Hematopoietic multipotent progenitor cell treated with erythropoietin and hydrocortisone succinate and interleukin-3 and kit ligand, for 6 days (in vitro differentiated cells): ENCODE results near the gene HOXC5.

ENCODE experiments used
- DNase-seq: peaks from one replicate; pipeline ENCODE4 v3.0.0-alpha.2; 2015

HOXC5 gene

DNA sequence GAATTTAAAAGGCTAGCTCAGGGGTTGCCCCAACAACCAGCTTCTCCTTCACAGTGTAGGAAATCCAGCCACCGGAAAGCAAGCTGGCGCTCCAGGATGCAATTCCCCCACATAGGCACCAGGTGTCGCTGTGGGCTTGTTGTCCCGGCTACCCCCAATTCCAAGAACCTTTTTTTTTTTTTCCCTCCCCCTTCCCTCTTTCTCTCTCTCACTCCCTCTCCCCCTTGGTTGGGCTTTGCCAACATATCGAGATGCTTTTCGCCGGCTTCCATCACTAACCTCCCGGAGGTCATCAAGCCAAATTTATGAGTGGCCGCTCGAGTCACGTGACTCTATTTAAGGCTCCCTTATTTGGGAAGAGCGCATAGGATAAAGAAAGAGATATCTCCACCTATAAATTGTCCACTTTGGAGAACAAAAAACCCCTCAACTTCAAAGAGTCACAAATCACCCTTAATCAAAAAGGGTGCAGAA is at the start of gene HOXC5:
HOXC5 (plus strand) TSS at position 424 of the 474 bp plus-strand sequence. CDS start 73 bp downstream, outside the sequence.
- peak; percentile 67 for DNase-seq

DNA sequence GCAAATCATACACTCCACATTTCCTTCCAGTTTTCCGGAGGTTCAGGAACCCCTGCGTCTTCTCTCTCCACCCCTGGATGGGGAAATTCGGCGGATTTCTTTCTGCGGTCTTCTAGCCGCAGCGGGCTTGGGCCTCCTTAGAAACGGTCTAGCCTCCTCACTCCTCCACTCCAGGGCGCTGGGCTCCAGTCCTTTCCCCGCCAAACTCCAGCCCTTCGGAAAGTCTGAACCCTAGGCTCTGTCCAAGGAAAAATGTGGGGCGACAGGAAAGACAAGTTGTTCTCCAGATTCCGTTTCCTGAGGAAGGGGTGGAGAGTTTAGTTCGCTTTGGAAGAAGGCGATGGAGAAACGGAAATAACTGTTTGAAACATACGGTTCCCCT is 49.3 kb upstream of the HOXC5 start:
- DNase-seq = no peak

DNA sequence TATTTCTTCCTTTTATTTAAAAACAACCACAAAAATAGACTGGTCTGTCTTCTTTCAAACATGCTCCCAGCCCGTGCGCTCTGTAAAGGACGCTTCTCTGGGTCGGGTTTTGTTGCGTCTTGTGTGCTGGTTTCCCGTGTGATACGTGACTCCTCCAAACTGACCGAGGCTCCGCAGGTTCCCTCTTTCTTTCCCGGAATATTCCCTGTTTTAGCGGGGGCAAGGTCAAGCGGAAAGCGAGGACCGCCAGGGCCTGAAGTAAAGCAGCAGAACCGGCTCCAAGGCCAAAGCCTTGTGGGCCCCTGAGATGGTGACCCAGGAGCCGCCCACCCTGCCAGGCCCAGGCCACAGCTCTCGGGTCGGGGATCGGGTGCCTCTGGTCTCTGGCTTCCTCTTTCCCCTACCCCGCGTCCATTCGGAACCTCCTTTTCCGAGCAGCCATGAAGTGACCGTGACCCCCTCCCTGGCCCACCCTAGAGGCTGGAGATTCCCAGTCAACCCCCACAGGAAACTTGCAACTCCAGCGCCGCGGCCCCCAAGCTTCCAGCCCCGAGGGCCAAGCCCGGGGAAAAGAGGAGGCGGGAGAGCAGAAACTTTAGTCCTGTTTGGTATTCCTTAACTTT is 48.8 kb upstream of the HOXC5 start:
- DNase-seq = no peak

DNA sequence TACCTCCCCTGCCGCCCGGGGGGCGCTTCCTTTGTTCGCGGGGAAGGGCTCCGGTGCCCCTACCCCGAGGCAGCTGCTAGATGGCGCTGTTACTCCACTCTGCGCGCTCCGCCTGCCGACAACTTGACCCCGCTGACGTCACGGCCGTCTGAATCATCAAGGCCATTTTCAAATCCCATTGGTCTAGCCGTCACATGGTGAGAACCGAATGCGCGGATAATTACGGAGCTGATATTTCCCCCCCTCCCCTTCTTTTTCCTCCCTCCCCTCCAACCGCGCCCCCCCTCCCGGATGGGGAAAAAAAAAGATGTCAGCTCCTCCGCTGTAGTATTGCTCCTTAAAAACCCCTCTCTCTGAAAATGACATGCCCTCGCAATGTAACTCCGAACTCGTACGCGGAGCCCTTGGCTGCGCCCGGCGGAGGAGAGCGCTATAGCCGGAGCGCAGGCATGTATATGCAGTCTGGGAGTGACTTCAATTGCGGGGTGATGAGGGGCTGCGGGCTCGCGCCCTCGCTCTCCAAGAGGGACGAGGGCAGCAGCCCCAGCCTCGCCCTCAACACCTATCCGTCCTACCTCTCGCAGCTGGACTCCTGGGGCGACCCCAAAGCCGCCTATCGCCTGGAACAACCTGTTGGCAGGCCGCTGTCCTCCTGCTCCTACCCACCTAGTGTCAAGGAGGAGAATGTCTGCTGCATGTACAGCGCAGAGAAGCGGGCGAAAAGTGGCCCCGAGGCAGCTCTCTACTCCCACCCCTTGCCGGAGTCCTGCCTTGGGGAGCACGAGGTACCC is 47.8 kb upstream of the HOXC5 start, which contains the start of gene HOXC10:
HOXC10 (plus strand) TSS at position 246 of the 791 bp plus-strand sequence; CDS start at position 360, 114 bp downstream.
- DNase-seq = peak; percentile 88

- no peak for DNase-seq
Observed at GRCh38 chr12:53985692-53985993, 47.2 kb upstream of the HOXC5 start.

DNA sequence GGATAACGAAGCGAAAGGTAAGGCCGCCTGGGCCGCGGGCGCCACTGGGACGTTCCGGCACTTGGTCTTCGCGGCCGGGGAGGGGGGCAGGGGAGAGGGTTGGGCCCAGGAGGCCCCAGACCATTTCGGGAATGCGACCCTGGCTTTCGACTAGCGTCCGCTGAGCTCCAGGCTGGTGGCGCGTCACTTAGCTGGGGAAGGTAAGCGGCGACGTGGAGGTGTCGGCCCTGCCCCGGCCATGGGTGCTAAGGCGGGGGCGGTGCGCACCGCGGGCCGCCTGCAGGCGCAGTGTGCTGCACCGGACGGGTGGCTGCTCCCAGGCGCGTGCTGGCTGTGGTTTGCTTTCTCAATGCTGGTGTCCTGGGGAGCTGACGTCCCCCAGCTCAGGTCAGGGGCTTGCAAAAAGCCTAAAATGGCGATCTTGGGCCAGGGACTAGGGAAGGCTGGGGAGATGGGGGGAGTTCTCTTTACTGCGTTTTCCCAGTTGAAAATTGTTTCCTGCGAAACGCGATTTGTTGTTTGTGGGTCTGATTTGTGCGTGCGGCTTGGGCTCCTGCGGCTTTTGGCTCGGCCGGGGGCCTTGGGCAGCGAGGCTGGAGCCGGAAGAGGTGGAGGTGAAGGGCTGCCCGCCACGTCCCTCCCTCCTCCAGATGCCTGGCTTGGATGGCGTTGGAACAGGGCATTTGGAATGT is 46.7 kb upstream of the HOXC5 start:
- DNase-seq = no peak

DNA sequence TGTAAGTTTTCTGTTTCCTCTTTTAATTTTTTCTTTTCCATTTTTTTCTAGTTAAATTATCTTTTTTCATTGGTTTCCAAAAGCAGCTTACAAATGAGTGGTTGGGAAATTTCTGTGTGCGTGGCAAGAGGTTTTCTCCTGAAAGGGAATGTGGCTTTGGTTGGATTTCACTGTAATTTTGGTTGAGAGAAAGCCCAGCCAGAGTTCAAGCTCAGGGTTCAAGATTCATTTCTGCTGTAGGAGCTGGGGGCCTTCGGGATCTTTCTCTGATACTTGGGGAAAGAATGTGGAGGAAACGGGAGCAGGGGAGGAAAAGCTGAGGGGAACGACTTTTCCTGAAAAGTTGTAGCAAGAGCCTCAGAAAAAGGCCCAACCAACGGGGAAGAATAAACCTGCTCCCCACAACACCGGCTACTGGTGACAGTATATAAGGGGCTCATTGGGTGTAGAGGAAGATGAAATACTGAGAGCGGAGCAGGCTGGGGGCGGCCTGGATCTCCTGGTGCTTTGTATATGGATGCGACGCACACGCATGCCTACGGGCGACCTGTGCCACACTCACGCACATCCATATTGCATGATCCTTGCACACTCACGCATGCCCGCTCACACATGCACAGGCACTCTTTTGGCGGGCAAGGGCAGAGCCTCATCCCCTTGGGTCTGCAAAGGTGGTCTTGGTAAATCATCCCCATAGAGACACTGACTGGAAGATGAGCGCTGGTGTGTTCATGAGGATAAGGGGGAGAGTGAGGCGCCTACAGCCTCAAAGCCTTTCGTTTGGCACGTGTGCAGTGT is 46.0 kb upstream of the HOXC5 start:
- DNase-seq = no peak

- no peak for DNase-seq
Observed at GRCh38 chr12:53987787-53988230, 45.0 kb upstream of the HOXC5 start.

DNA sequence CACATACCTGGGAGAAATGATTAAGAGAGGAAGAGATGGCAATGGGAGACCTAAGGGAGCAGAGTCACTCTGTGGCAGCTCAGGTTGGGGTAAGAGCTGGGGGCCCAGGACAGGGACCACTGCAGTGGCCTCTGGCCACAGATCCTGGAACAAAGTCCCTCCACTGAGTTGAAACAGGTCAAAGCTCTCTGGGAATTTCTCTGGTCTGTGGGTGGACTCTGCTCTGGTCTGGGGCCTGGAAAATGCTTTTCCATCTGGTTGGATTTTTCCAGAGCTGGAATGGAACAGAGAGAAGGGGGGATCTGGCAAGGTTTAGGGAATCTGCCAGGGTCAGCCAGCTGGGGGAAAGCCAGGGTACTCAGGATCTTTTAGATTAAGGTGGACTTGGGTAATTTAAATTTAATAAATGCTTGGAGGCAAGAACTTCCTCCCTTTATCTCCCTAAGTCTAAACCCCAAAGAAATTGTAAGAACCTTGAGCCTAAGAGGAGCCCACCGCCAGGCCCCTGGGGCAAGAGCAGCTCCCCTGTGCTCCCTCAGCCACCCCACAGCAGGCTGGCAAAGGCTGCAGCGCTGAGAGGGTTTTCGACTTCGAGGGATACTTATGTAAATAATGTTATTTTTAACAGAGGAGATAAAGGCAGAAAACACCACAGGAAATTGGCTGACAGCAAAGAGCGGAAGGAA is 44.2 kb upstream of the HOXC5 start:
- DNase-seq = no peak

DNA sequence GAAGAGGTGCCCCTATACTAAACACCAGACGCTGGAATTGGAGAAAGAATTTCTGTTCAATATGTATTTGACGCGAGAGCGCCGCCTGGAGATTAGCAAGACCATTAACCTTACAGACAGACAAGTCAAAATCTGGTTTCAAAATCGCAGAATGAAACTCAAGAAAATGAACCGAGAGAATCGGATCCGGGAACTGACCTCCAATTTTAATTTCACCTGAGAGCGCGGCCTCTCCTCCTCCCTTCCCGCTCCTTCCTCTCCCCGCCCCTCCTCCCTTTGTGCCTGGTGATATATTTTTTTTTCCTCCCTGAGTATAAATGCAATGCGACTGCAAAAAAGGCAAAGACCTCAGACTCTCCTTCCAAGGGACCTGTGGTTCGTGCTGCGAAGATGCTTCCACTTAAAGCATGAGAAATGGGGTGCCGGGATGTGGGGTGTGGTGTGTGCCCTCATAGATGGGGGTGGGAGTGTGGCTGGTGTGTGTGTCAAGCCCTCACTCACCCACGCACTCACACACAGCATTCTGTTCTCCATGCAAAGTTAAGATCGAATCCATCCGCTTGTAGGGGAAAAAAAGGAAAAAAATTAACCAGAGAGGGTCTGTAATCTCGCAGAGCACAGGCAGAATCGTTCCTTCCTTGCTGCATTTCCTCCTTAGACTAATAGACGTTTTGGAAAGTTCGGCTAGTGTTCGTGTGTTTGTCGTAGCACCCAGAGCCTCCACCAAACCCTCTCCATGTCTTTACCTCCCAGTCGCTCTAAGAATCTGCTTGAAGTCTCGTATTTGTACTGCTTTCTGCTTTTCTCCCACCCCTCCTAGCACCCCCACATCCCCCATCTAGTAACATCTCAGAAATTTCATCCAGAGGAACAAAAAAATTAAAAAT is 43.4 kb upstream of the HOXC5 start:
- DNase-seq = peak; percentile 75

DNA sequence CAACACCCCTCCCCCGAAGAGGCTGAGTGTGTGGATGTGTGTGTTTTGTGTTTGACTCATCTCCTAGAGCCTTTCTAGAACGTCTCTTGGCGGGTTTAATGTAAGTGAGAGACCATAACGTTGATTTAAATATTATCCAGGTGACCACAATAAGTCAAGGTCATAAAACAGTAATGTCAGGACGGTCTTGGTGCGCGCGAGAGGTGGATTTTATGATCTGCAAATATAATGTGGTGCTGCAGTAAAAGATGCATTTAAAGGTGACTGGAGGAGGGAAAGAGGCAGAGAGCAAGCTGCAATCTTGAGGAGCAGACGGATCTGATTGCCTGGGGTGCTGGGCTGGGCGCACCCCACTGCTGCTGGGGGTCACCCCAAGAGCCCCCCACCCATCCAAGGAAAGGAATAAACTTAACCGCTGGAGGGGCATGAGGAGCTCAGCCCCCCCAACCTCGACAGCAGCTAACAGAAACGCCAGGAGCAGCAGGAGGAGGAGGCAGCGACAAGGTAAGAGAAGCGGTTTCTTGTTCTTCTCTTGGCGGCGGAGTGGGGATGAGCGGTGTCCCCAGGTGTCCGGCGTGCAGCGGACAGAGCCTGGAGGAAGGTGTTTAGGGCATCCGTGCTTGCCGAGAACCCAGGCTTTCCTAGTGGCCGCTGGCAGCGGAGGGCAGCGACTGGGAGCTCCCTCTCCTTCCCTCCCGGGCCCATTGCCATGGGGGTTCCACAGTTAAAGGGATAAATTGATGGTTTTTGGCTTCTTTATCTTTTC is 42.4 kb upstream of the HOXC5 start:
- DNase-seq = no peak

GRCh38 chr12:53991077-53991460 is 41.8 kb upstream of the HOXC5 start:
- no peak for DNase-seq

DNA sequence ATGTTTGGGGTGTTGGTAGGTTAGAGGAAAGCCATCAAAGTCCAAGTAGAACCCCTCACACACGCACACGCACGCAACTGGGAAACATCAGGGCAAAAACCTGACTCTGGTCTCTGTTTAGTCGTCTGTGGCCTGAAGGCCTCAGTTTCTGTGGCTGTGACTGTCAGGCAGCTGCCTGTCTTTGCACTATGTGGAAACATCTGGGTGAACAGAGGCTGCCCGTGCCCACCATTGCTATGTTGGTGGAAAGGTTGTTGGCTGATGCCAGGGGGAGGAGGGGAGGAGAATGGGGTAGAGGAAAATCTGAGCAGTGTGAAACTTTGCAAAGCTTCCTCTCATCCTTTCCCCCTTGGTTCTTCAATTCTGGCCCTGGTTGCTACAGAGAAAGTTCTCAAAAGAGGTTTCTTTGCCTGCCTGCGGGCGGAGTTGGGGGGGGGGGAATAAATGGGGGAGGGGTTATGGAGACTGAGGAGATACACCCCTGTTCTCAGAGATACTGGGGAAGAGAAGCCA is 40.4 kb upstream of the HOXC5 start:
- DNase-seq = no peak

GRCh38 chr12:53993162-53994008 is 39.5 kb upstream of the HOXC5 start:
- no peak for DNase-seq

GRCh38 chr12:53994009-53994263 is 38.9 kb upstream of the HOXC5 start:
- DNase-seq = no peak

- DNase-seq = no peak
Observed at GRCh38 chr12:53994264-53995001, 38.4 kb upstream of the HOXC5 start.

GRCh38 chr12:53995002-53995377 is 37.9 kb upstream of the HOXC5 start:
- DNase-seq = no peak

GRCh38 chr12:53995378-53996239 is 37.2 kb upstream of the HOXC5 start:
- no peak for DNase-seq
